WTC11 (cell line): ENCODE data around the gene RNF38. TPM values are rescaled to one million over a fixed set of nuclear protein-coding genes. Genes with fewer than 3 reads are reported as not detected.

Experiments
- ATAC-seq: fragments of 200-7000 bp; cut with Tn5 transposase; 2 replicates; pipeline ENCODE4 v1.10.0; 2021; ENCODE audit warnings: mild to moderate bottlenecking, moderate library complexity
- CTCF ChIA-PET: fragments of 300-600 bp; sonication (Branson Sonifier 250); formaldehyde crosslinking; loops from one replicate; lab custom pipeline; 2021; ENCODE audit warnings: antibody characterized with exemption; lab: Charles Lee
- POLR2A ChIA-PET: fragments of 350-600 bp; sonication (Branson Sonifier 250); formaldehyde crosslinking; loops from one replicate; lab custom pipeline; 2021; ENCODE audit warnings: antibody characterized with exemption; lab: Charles Lee
- DNase-seq: peaks from one replicate; pipeline ENCODE4 v3.0.0; 2021; ENCODE audit warnings: low spot score
- H3K27ac Mint-ChIP-seq: 2 replicates; pipeline ENCODE4 v1.8.0; 2021; ENCODE audit warnings: mixed read lengths
- H3K27me3 Mint-ChIP-seq: 2 replicates; pipeline ENCODE4 v1.8.0; 2021; ENCODE audit warnings: low read depth, mild to moderate bottlenecking, moderate library complexity, mixed read lengths
- H3K36me3 Mint-ChIP-seq: 2 replicates; pipeline ENCODE4 v1.8.0; 2021; ENCODE audit warnings: mixed read lengths
- H3K4me1 Mint-ChIP-seq: 2 replicates; pipeline ENCODE4 v1.8.0; 2022; ENCODE audit warnings: mixed read lengths
- H3K4me3 Mint-ChIP-seq: 2 replicates; pipeline ENCODE4 v1.8.0; 2021; ENCODE audit warnings: mild to moderate bottlenecking, moderate library complexity, mixed read lengths
- H3K9me3 Mint-ChIP-seq: 2 replicates; pipeline ENCODE4 v1.8.0; 2021; ENCODE audit warnings: mixed read lengths
- FOXJ3 ChIP-seq: sonication (generic); formaldehyde crosslinking; IDR thresholded peaks from 2 replicates; pipeline ENCODE4 v1.9.0; 2021; ENCODE audit warnings: missing genetic modification reagents, mild to moderate bottlenecking, borderline replicate concordance
- FOXP1 ChIP-seq: sonication (generic); formaldehyde crosslinking; IDR thresholded peaks from 2 replicates; pipeline ENCODE4 v1.8.0; 2022; ENCODE audit warnings: missing genetic modification reagents, mild to moderate bottlenecking, moderate library complexity, borderline replicate concordance
- GABPB1 ChIP-seq: sonication (generic); formaldehyde crosslinking; IDR thresholded peaks from 2 replicates; pipeline ENCODE4 v1.8.1; 2023; ENCODE audit warnings: mild to moderate bottlenecking, missing genetic modification reagents
- GRHL2 ChIP-seq: fragments of 250-450 bp; sonication (Bioruptor Pico); IDR thresholded peaks from 2 replicates; pipeline ENCODE4 v1.8.0; 2022; ENCODE audit warnings: mild to moderate bottlenecking, moderate library complexity; ENCODE audit not compliant: insufficient replicate concordance, severe bottlenecking
- JAZF1 ChIP-seq: fragments of 250-450 bp; sonication (Bioruptor Pico); IDR thresholded peaks from 2 replicates; pipeline ENCODE4 v1.9.0; 2021; ENCODE audit warnings: moderate library complexity, mild to moderate bottlenecking, inconsistent platforms
- NFE2L1 ChIP-seq: sonication (generic); formaldehyde crosslinking; IDR thresholded peaks from 2 replicates; pipeline ENCODE4 v1.8.1; 2023; ENCODE audit warnings: missing genetic modification reagents
- NR1H2 ChIP-seq: sonication (generic); formaldehyde crosslinking; IDR thresholded peaks from 2 replicates; pipeline ENCODE4 v1.9.0; 2021; ENCODE audit warnings: mild to moderate bottlenecking, moderate library complexity, missing genetic modification reagents
- SOX15 ChIP-seq: fragments of 250-450 bp; sonication (Bioruptor Pico); IDR thresholded peaks from 2 replicates; pipeline ENCODE4 v1.9.0; 2021; ENCODE audit warnings: mild to moderate bottlenecking
- ZNF138 ChIP-seq: sonication (generic); formaldehyde crosslinking; conservative IDR thresholded peaks from 2 replicates; pipeline ENCODE4 v1.8.1; 2022; ENCODE audit warnings: mild to moderate bottlenecking, moderate library complexity, missing genetic modification reagents
- ZNF232 ChIP-seq: sonication (generic); formaldehyde crosslinking; IDR thresholded peaks from 2 replicates; pipeline ENCODE4 v1.8.0; 2022; ENCODE audit warnings: mild to moderate bottlenecking, missing genetic modification reagents
- ZNF263 ChIP-seq: sonication (generic); formaldehyde crosslinking; IDR thresholded peaks from 2 replicates; pipeline ENCODE4 v1.8.1; 2022; ENCODE audit warnings: low read depth, mild to moderate bottlenecking, moderate library complexity, missing genetic modification reagents
- ZNF396 ChIP-seq: fragments of 250-450 bp; sonication (Bioruptor Pico); IDR thresholded peaks from 2 replicates; pipeline ENCODE4 v1.8.0; 2021; ENCODE audit warnings: mild to moderate bottlenecking, moderate library complexity, borderline replicate concordance
- total RNA-seq: library from RNA; stranded (reverse); gene quantifications from 3 replicates; pipeline ENCODE4 v1.2.3, GENCODE V29; 2021
- TF ChIP-seq, protein P1 (sequence below): sonication (generic); formaldehyde crosslinking; IDR thresholded peaks from 2 replicates; pipeline ENCODE4 v1.8.1; 2023; ENCODE audit warnings: mild to moderate bottlenecking, missing genetic modification reagents, moderate library complexity
- TF ChIP-seq, protein P2 (sequence below): fragments of 250-450 bp; sonication (Bioruptor Pico); IDR thresholded peaks from 2 replicates; pipeline ENCODE4 v1.9.0; 2021; ENCODE audit warnings: moderate library complexity, mild to moderate bottlenecking, inconsistent platforms, borderline replicate concordance
- TF ChIP-seq, protein P3 (sequence below): sonication (generic); formaldehyde crosslinking; IDR thresholded peaks from 2 replicates; pipeline ENCODE4 v1.8.1; 2022; ENCODE audit warnings: missing genetic modification reagents, borderline replicate concordance
- TF ChIP-seq, protein P4 (sequence below): sonication (generic); formaldehyde crosslinking; IDR thresholded peaks from 2 replicates; pipeline ENCODE4 v1.8.0; 2022; ENCODE audit warnings: missing genetic modification reagents
- TF ChIP-seq, protein P5 (sequence below): sonication (generic); formaldehyde crosslinking; IDR thresholded peaks from 2 replicates; pipeline ENCODE4 v1.8.1; 2022; ENCODE audit warnings: mild to moderate bottlenecking, moderate library complexity, missing genetic modification reagents
- TF ChIP-seq, protein P6 (sequence below): sonication (generic); formaldehyde crosslinking; conservative IDR thresholded peaks from 2 replicates; pipeline ENCODE4 v1.8.1; 2022; ENCODE audit warnings: mild to moderate bottlenecking, missing genetic modification reagents
- TF ChIP-seq, protein P7 (sequence below): sonication (generic); formaldehyde crosslinking; IDR thresholded peaks from 2 replicates; pipeline ENCODE4 v1.8.0; 2022; ENCODE audit warnings: mild to moderate bottlenecking, missing genetic modification reagents
- TF ChIP-seq, protein P8 (sequence below): sonication (generic); formaldehyde crosslinking; IDR thresholded peaks from 2 replicates; pipeline ENCODE4 v1.8.0; 2022; ENCODE audit warnings: mild to moderate bottlenecking, missing genetic modification reagents
- TF ChIP-seq, protein P9 (sequence below): sonication (generic); formaldehyde crosslinking; IDR thresholded peaks from 2 replicates; pipeline ENCODE4 v1.8.0; 2022; ENCODE audit warnings: mild to moderate bottlenecking, missing genetic modification reagents

The RNF38 gene
- total RNA-seq, 1 experiment from 2014 or later, result 56.4 TPM

DNA sequence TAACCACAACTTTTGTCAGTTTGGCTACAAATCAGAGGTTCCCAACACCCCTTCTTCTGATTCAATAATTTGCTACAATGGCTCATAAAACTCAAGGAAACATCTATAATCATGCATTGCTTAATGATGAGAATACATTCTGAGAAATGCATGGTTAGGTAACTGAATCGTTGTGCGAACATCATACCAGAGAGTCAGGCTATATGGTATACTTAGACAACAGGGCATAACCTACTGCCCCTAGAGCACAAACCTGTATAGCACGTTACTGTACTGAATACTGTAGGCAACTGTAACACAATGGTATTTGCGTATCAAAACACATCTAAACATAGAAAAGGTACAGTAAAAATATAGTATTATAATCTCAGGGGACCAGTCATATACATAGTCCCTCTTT lies 31.0 kb upstream of the RNF38 start:
- no peak for TF ChIP-seq ZNF263 (CRISPR knock-in tag)
- TF ChIP-seq ZNF138 (CRISPR knock-in tag), result no peak
- TF ChIP-seq NR1H2 (CRISPR knock-in tag), result no peak
- TF ChIP-seq, protein P1, sequence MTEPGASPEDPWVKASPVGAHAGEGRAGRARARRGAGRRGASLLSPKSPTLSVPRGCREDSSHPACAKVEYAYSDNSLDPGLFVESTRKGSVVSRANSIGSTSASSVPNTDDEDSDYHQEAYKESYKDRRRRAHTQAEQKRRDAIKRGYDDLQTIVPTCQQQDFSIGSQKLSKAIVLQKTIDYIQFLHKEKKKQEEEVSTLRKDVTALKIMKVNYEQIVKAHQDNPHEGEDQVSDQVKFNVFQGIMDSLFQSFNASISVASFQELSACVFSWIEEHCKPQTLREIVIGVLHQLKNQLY (CRISPR knock-in tag), result no peak
- no peak for TF ChIP-seq ZNF232 (CRISPR knock-in tag)
- TF ChIP-seq, protein P2, sequence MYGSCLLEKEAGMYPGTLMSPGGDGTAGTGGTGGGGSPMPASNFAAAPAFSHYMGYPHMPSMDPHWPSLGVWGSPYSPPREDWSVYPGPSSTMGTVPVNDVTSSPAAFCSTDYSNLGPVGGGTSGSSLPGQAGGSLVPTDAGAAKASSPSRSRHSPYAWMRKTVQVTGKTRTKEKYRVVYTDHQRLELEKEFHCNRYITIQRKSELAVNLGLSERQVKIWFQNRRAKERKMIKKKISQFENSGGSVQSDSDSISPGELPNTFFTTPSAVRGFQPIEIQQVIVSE (CRISPR knock-in tag), result no peak
- no peak for TF ChIP-seq GRHL2
- TF ChIP-seq, protein P3, sequence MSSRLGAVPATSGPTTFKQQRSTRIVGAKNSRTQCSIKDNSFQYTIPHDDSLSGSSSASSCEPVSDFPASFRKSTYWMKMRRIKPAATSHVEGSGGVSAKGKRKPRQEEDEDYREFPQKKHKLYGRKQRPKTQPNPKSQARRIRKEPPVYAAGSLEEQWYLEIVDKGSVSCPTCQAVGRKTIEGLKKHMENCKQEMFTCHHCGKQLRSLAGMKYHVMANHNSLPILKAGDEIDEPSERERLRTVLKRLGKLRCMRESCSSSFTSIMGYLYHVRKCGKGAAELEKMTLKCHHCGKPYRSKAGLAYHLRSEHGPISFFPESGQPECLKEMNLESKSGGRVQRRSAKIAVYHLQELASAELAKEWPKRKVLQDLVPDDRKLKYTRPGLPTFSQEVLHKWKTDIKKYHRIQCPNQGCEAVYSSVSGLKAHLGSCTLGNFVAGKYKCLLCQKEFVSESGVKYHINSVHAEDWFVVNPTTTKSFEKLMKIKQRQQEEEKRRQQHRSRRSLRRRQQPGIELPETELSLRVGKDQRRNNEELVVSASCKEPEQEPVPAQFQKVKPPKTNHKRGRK (CRISPR knock-in tag), result no peak
- TF ChIP-seq, protein P4, sequence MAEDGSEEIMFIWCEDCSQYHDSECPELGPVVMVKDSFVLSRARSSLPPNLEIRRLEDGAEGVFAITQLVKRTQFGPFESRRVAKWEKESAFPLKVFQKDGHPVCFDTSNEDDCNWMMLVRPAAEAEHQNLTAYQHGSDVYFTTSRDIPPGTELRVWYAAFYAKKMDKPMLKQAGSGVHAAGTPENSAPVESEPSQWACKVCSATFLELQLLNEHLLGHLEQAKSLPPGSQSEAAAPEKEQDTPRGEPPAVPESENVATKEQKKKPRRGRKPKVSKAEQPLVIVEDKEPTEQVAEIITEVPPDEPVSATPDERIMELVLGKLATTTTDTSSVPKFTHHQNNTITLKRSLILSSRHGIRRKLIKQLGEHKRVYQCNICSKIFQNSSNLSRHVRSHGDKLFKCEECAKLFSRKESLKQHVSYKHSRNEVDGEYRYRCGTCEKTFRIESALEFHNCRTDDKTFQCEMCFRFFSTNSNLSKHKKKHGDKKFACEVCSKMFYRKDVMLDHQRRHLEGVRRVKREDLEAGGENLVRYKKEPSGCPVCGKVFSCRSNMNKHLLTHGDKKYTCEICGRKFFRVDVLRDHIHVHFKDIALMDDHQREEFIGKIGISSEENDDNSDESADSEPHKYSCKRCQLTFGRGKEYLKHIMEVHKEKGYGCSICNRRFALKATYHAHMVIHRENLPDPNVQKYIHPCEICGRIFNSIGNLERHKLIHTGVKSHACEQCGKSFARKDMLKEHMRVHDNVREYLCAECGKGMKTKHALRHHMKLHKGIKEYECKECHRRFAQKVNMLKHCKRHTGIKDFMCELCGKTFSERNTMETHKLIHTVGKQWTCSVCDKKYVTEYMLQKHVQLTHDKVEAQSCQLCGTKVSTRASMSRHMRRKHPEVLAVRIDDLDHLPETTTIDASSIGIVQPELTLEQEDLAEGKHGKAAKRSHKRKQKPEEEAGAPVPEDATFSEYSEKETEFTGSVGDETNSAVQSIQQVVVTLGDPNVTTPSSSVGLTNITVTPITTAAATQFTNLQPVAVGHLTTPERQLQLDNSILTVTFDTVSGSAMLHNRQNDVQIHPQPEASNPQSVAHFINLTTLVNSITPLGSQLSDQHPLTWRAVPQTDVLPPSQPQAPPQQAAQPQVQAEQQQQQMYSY (CRISPR knock-in tag), result no peak
- Mint-ChIP-seq H3K27me3 (no peaks in the 10 kb centered on the region), H3K27ac (no peak overlapping the region), H3K36me3 (peaks cover 13% of the 10 kb centered on the region), H3K4me3 (no peak overlapping the region), H3K4me1 (peaks cover 33% of the 10 kb centered on the region), H3K9me3 (peaks cover 6% of the 10 kb centered on the region)
- DNase-seq (no peak), ATAC-seq (peak; percentile 69)
- POLR2A ChIA-PET, result no interaction called here
- CTCF ChIA-PET, result interaction anchor here (1.8 kb wide), 1 partner anchor 24 kb away, joined by 7 read pairs; no protein-coding TSS in a partner anchor

DNA sequence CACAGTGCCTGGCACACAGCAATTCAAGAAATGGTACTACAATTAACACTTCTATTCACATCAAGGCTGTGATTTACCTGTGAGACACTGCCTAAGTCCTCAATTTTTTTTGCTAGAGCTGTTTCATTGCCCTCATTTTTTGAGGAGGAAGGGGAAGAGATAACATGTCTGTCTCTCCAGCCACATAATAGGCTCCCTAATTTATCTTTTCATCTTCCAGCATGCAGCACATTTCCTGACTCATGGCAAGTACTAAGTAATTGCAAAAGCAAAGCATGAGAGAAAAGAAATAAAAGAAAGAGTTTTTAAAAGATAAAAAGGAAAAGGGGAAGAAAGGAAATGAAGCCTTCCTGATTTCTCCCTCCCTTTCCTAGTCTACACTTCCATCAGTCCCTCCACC lies 26.9 kb upstream of the RNF38 start:
- H3K4me3 Mint-ChIP-seq, result no peak overlapping the region
- DNase-seq, result no peak
- no peak overlapping the region for H3K27ac Mint-ChIP-seq
- no peaks in the 10 kb centered on the region for H3K27me3 Mint-ChIP-seq
- H3K4me1 Mint-ChIP-seq, result peaks cover 18% of the 10 kb centered on the region
- TF ChIP-seq FOXP1 (CRISPR knock-in tag) (no peak), GABPB1 (no peak), JAZF1 (CRISPR knock-in tag) (no peak), SOX15 (CRISPR knock-in tag) (no peak)
- TF ChIP-seq, protein P5, sequence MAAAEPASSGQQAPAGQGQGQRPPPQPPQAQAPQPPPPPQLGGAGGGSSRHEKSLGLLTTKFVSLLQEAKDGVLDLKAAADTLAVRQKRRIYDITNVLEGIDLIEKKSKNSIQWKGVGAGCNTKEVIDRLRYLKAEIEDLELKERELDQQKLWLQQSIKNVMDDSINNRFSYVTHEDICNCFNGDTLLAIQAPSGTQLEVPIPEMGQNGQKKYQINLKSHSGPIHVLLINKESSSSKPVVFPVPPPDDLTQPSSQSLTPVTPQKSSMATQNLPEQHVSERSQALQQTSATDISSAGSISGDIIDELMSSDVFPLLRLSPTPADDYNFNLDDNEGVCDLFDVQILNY (CRISPR knock-in tag), result no peak
- no peak for ATAC-seq
- peaks cover 6% of the 10 kb centered on the region for H3K9me3 Mint-ChIP-seq
- peaks cover 20% of the 10 kb centered on the region for H3K36me3 Mint-ChIP-seq
- ChIA-PET CTCF (interaction anchor here (2.1 kb wide), 1 partner anchor 20 kb away, joined by 9 read pairs; no protein-coding TSS in a partner anchor), POLR2A (no interaction called here)

DNA sequence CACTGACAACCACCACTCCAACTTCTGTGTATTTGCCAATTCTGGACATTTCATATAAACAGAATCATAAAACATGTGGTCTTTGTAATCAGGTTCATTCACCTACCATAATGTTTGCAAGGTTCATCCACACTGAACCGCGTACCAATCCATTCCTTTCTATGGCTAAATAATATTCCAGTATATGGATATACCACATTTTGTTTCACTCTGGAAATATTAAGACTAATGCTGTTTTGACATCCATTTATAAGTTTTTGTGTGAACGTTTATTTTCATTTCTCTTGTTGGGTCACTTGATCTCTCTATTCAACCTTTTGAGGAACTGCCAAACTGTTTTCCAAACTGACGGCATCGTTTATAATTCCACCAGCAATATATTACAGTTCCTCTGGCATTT lies 26.3 kb upstream of the RNF38 start:
- POLR2A ChIA-PET, result no interaction called here
- Mint-ChIP-seq H3K4me3 (no peak overlapping the region), H3K27me3 (no peaks in the 10 kb centered on the region), H3K4me1 (peaks cover 12% of the 10 kb centered on the region), H3K9me3 (peaks cover 6% of the 10 kb centered on the region), H3K27ac (no peak overlapping the region), H3K36me3 (peaks cover 20% of the 10 kb centered on the region)
- DNase-seq (no peak), ATAC-seq (no peak)
- CTCF ChIA-PET, result no interaction called here
- TF ChIP-seq, protein P6, sequence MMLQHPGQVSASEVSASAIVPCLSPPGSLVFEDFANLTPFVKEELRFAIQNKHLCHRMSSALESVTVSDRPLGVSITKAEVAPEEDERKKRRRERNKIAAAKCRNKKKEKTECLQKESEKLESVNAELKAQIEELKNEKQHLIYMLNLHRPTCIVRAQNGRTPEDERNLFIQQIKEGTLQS, result no peak
- TF ChIP-seq FOXJ3 (CRISPR knock-in tag) (no peak), ZNF396 (CRISPR knock-in tag) (no peak), NFE2L1 (CRISPR knock-in tag) (no peak)
- TF ChIP-seq, protein P7, sequence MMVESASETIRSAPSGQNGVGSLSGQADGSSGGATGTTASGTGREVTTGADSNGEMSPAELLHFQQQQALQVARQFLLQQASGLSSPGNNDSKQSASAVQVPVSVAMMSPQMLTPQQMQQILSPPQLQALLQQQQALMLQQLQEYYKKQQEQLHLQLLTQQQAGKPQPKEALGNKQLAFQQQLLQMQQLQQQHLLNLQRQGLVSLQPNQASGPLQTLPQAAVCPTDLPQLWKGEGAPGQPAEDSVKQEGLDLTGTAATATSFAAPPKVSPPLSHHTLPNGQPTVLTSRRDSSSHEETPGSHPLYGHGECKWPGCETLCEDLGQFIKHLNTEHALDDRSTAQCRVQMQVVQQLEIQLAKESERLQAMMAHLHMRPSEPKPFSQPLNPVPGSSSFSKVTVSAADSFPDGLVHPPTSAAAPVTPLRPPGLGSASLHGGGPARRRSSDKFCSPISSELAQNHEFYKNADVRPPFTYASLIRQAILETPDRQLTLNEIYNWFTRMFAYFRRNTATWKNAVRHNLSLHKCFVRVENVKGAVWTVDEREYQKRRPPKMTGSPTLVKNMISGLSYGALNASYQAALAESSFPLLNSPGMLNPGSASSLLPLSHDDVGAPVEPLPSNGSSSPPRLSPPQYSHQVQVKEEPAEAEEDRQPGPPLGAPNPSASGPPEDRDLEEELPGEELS (CRISPR knock-in tag), result no peak
- TF ChIP-seq, protein P8, sequence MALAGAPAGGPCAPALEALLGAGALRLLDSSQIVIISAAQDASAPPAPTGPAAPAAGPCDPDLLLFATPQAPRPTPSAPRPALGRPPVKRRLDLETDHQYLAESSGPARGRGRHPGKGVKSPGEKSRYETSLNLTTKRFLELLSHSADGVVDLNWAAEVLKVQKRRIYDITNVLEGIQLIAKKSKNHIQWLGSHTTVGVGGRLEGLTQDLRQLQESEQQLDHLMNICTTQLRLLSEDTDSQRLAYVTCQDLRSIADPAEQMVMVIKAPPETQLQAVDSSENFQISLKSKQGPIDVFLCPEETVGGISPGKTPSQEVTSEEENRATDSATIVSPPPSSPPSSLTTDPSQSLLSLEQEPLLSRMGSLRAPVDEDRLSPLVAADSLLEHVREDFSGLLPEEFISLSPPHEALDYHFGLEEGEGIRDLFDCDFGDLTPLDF (CRISPR knock-in tag), result no peak
- TF ChIP-seq, protein P9, sequence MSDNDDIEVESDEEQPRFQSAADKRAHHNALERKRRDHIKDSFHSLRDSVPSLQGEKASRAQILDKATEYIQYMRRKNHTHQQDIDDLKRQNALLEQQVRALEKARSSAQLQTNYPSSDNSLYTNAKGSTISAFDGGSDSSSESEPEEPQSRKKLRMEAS (CRISPR knock-in tag), result no peak
